Endodermal cell (in vitro differentiated cells): ENCODE results near the gene LRRC49. TPM values are rescaled to one million over a fixed set of nuclear protein-coding genes. Genes with fewer than 3 reads are reported as not detected.
"Not testable (repeated sequence)": the region's sequence is repeated elsewhere in the genome, so short reads cannot be mapped to it uniquely, and the experiment has no call there.

Experiments used
- DNase-seq: peaks from one replicate; pipeline ENCODE4 v3.0.0-alpha.2; 2017
- H3K27ac ChIP-seq: 2 replicates; pipeline ENCODE4 v1.5.1; 2013; ENCODE audit warnings: mild to moderate bottlenecking, low read depth, low read length, moderate library complexity
- H3K27me3 ChIP-seq: 2 replicates; pipeline ENCODE4 v1.6.1; 2013; ENCODE audit warnings: mild to moderate bottlenecking, low read length, moderate library complexity; ENCODE audit not compliant: insufficient read depth, control insufficient read depth, poor library complexity, severe bottlenecking
- H3K36me3 ChIP-seq: 2 replicates; pipeline ENCODE4 v1.7.0; 2013; ENCODE audit warnings: mild to moderate bottlenecking, low read length, moderate library complexity; ENCODE audit not compliant: control insufficient read depth, insufficient read depth
- H3K4me1 ChIP-seq: one replicate; pipeline ENCODE4 v1.7.0; 2013; ENCODE audit warnings: low read length; ENCODE audit not compliant: control insufficient read depth, insufficient read depth
- H3K4me3 ChIP-seq: 2 replicates; pipeline ENCODE4 v1.5.1; 2013; ENCODE audit warnings: mild to moderate bottlenecking, low read length, moderate library complexity
- H3K9ac ChIP-seq: 2 replicates; pipeline ENCODE4 v1.6.1; 2013; ENCODE audit warnings: mild to moderate bottlenecking, low read length, moderate library complexity; ENCODE audit not compliant: poor library complexity, severe bottlenecking; ENCODE audit errors: extremely low read depth
- H3K9me3 ChIP-seq: 2 replicates; pipeline ENCODE4 v1.6.1; 2013; ENCODE audit warnings: mild to moderate bottlenecking, low read length, moderate library complexity; ENCODE audit not compliant: control insufficient read depth
- H3K27ac Mint-ChIP-seq: 2 replicates; pipeline ENCODE4 v1.8.0; 2020; ENCODE audit warnings: mixed read lengths
- H3K27me3 Mint-ChIP-seq: 2 replicates; pipeline ENCODE4 v1.8.0; 2021; ENCODE audit warnings: mild to moderate bottlenecking, mixed read lengths; ENCODE audit not compliant: insufficient read depth
- H3K36me3 Mint-ChIP-seq: 2 replicates; pipeline ENCODE4 v1.8.0; 2020; ENCODE audit warnings: low read depth, mixed read lengths
- H3K4me1 Mint-ChIP-seq: 2 replicates; pipeline ENCODE4 v1.8.0; 2020; ENCODE audit warnings: mixed read lengths
- H3K4me3 Mint-ChIP-seq: 2 replicates; pipeline ENCODE4 v1.8.0; 2020; ENCODE audit warnings: mild to moderate bottlenecking, moderate library complexity, mixed read lengths
- H3K9me3 Mint-ChIP-seq: 2 replicates; pipeline ENCODE4 v1.8.0; 2020; ENCODE audit warnings: mild to moderate bottlenecking, mixed read lengths
- WGBS, 2 experiments: methylation state at CpG; one replicate each; pipeline versions ENCODE4 v1.1.5 to v1.1.7; 2013; ENCODE audit warnings: missing lambda C conversion rate in 2 of 2, mixed read lengths in 1 of 2; ENCODE audit not compliant: insufficient coverage in 1 of 2, insufficient read length in 1 of 2; 5-methylcytosine and 5-hydroxymethylcytosine counted together
- total RNA-seq, 2 donors: library from RNA; stranded (reverse); fragmentation: NEBNext Ultra II Directional in 1 of 2; extraction: Animal tissue kit (Norgen Biotek cat#: 25700) in 1 of 2; gene quantifications; 2 replicates in 1 of 2; 3 replicates in 1 of 2; pipeline ENCODE4 v1.2.1, GENCODE V29; 2021
- TF ChIP-seq, protein P1 (sequence below): fragments of 200-600 bp; sonication (generic); conservative IDR thresholded peaks from 2 replicates; pipeline ENCODE4 v1.5.0; 2021; ENCODE audit warnings: antibody characterized with exemption, mild to moderate bottlenecking

Gene LRRC49
- total RNA-seq, 2 donors from 2014 or later = 6.6 to 10.7 TPM

DNA sequence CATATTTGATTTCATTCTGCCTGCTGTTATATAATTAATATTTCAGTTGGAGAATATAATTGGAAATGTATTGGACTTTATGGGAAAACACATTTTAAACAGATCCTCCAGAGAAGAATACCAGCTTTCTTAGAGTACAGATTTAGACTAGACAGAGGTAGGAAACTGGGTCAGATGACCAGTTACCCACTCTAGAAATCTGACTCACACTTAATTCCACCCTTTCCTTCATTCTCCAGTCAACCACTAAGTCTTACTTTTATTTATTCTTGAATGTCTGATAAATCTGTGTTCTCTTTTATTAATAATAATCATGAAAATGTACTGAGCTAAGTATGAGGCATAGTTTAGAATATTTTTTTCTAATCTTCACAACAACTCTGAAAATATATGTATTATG, 110.7 kb downstream of the LRRC49 start:
- no peaks in the 10 kb centered on the region for H3K27me3 ChIP-seq
- no peaks in the 10 kb centered on the region for H3K9me3 ChIP-seq
- DNase-seq = no peak
- no peak overlapping the region for H3K4me3 ChIP-seq
- peaks cover 5% of the 10 kb centered on the region for H3K9me3 Mint-ChIP-seq
- H3K9ac ChIP-seq = no peak overlapping the region
- no peak overlapping the region for H3K27ac Mint-ChIP-seq
- no peaks in the 10 kb centered on the region for H3K4me1 Mint-ChIP-seq
- peaks cover 7% of the 10 kb centered on the region for H3K36me3 Mint-ChIP-seq
- TF ChIP-seq, protein P1, sequence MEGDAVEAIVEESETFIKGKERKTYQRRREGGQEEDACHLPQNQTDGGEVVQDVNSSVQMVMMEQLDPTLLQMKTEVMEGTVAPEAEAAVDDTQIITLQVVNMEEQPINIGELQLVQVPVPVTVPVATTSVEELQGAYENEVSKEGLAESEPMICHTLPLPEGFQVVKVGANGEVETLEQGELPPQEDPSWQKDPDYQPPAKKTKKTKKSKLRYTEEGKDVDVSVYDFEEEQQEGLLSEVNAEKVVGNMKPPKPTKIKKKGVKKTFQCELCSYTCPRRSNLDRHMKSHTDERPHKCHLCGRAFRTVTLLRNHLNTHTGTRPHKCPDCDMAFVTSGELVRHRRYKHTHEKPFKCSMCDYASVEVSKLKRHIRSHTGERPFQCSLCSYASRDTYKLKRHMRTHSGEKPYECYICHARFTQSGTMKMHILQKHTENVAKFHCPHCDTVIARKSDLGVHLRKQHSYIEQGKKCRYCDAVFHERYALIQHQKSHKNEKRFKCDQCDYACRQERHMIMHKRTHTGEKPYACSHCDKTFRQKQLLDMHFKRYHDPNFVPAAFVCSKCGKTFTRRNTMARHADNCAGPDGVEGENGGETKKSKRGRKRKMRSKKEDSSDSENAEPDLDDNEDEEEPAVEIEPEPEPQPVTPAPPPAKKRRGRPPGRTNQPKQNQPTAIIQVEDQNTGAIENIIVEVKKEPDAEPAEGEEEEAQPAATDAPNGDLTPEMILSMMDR = no peak
- H3K27me3 Mint-ChIP-seq = no peaks in the 10 kb centered on the region
- H3K4me3 Mint-ChIP-seq = no peak overlapping the region
- H3K36me3 ChIP-seq = no peaks in the 10 kb centered on the region
- no peak overlapping the region for H3K27ac ChIP-seq
- H3K4me1 ChIP-seq = no peaks in the 10 kb centered on the region

DNA sequence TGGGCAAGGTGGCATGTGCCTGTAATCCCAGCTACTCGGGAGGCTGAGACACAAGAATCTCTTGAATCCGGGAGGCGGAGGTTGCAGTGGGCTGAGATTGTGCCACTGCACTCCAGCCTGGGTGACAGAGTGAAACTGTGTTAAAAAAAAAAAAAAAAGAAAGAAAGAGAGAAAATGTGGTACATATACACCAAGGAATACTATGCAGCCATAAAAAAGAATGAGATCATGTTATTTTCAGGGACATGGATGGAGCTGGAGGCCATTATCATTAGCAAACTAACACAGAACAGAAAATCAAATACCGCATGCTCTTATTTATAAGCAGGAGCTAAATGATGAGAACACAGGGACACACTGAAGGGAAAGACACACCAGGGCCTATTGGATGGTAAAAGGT, 111.9 kb downstream of the LRRC49 start:
- H3K4me3 ChIP-seq = not testable (repeated sequence)

DNA sequence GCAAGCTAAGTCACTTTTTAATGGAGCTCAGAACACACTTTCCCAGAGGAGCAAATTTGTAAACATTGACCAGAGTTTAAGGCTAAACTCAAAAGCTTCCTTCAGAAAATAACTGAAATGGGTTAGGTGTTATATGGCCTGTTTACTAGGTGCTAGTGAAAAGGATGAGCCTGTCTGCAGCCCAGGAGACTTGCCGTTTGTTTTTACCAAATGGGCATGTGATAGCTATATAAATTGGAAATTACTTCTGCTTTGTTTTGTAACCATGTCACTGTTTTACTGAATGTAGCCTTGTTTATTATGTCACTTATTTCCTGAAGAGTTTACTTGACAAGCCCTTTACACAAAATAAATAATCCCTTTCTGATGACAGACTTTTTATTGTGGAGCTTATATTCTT, 113.3 kb downstream of the LRRC49 start:
- TF ChIP-seq, protein P1 = no peak
- H3K36me3 ChIP-seq = no peaks in the 10 kb centered on the region
- no peak overlapping the region for H3K4me3 ChIP-seq
- H3K27ac ChIP-seq = no peak overlapping the region
- no peak overlapping the region for H3K27ac Mint-ChIP-seq
- H3K4me3 Mint-ChIP-seq = no peak overlapping the region
- no peaks in the 10 kb centered on the region for H3K27me3 Mint-ChIP-seq
- H3K9me3 Mint-ChIP-seq = no peaks in the 10 kb centered on the region
- H3K27me3 ChIP-seq = no peaks in the 10 kb centered on the region
- no peaks in the 10 kb centered on the region for H3K4me1 ChIP-seq
- no peaks in the 10 kb centered on the region for H3K36me3 Mint-ChIP-seq
- H3K4me1 Mint-ChIP-seq = no peaks in the 10 kb centered on the region
- WGBS, 2 experiments = 100% methylated on average over 1 of the region's 1 CpG; no CpG with 5 or more reads in 1 of the 2 experiments
- DNase-seq = no peak
- no peaks in the 10 kb centered on the region for H3K9me3 ChIP-seq
- no peak overlapping the region for H3K9ac ChIP-seq

More for the DNA sequence above, 111.9 kb downstream of the LRRC49 start:
- not testable (repeated sequence) for H3K36me3 ChIP-seq, H3K9ac ChIP-seq, H3K36me3 Mint-ChIP-seq, H3K27me3 Mint-ChIP-seq, H3K27ac ChIP-seq, H3K27ac Mint-ChIP-seq, H3K4me1 ChIP-seq, H3K4me3 Mint-ChIP-seq, H3K9me3 ChIP-seq, H3K4me1 Mint-ChIP-seq, H3K9me3 Mint-ChIP-seq, H3K27me3 ChIP-seq, DNase-seq
- WGBS, 2 experiments = 93 to 100% methylated on average over 4 of the region's 4 CpGs

DNA sequence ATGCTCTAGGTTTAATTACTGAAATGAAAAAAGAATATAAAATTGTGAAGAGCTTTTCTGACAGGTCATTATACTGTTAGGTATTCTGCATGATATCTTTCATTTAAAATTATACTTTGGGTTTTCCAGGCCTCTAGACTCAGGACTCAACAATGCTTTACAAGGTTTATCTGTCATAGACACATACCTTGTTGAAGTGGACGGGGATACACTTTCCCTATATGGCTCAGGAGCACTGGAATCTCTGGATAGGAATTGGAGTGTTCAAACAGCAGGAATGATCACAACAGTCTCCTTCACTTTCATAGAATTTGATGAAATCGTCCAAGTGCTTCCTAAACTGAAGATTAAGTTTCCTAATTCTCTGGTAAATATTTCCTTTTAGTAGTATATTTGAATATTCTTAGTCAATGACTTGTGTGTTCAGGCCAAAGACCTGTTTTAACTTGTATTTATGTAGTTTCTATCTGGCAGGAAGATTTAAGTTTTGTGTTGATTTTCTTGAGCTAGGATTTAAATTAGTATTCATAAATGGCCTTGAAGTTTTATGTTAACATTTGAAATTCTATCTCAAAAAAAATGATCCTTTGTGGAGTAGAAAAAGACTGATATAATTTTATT, 115.7 kb downstream of the LRRC49 start:
- Mint-ChIP-seq H3K9me3 (no peaks in the 10 kb centered on the region), H3K4me3 (no peak overlapping the region), H3K36me3 (no peaks in the 10 kb centered on the region), H3K4me1 (no peaks in the 10 kb centered on the region), H3K27me3 (no peaks in the 10 kb centered on the region), H3K27ac (no peak overlapping the region)
- Histone ChIP-seq H3K27ac (no peak overlapping the region), H3K36me3 (no peaks in the 10 kb centered on the region), H3K9me3 (no peaks in the 10 kb centered on the region), H3K4me1 (no peaks in the 10 kb centered on the region), H3K27me3 (no peaks in the 10 kb centered on the region), H3K4me3 (no peak overlapping the region), H3K9ac (no peak overlapping the region)
- no peak for DNase-seq
- TF ChIP-seq, protein P1 = no peak
- WGBS, 2 experiments = 95 to 100% methylated on average over 1 to 2 of the region's 2 CpGs
